Vagina (tissue), 2 donors: ENCODE data around the gene CISTR.

Experiments
- POLR2A ChIP-seq, 2 donors: fragments of 450-650 bp; IDR thresholded peaks; one replicate each; pipeline ENCODE4 v1.6.1; 2017; ENCODE audit warnings: antibody characterized with exemption in 2 of 2, mild to moderate bottlenecking in 2 of 2, moderate library complexity in 2 of 2
- POLR2AphosphoS5 ChIP-seq, 2 donors: sonication (generic); formaldehyde crosslinking; IDR thresholded peaks; one replicate each; pipeline ENCODE4 v1.9.0; 2017; ENCODE audit warnings: antibody characterized with exemption in 2 of 2, mild to moderate bottlenecking in 2 of 2, low read depth in 1 of 2; ENCODE audit not compliant: insufficient read depth in 1 of 2
- TF ChIP-seq, protein P1 (sequence below), 3 experiments: fragments of 450-650 bp in 2 of 3; fragments of 200-600 bp in 1 of 3; sonication (generic) in 1 of 3; IDR thresholded peaks; one replicate each; pipeline ENCODE4 v1.5.1; 2017 to 2019; ENCODE audit warnings: antibody characterized with exemption in 3 of 3, mild to moderate bottlenecking in 2 of 3, moderate library complexity in 2 of 3

DNA sequence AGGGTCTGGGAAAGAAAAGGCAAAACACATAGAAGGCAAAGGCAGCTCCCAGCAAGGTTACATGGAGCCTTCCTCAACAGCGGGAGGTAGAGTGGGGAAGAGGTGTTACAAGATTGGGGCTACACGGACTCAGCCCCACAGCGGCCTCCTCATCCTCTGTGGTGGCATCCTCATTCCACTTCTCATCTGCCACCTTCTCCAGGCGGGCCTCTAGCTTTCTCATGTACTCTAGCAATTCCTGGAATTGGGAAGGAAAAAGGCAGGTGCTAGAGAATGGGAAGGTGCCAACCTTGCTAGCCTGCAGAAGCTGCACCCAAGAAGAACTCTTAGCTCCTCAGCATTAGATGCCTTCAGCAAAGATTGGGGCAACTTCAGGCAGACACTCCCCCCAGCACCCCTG lies 37.8 kb downstream of the CISTR start:
- TF ChIP-seq, protein P1, sequence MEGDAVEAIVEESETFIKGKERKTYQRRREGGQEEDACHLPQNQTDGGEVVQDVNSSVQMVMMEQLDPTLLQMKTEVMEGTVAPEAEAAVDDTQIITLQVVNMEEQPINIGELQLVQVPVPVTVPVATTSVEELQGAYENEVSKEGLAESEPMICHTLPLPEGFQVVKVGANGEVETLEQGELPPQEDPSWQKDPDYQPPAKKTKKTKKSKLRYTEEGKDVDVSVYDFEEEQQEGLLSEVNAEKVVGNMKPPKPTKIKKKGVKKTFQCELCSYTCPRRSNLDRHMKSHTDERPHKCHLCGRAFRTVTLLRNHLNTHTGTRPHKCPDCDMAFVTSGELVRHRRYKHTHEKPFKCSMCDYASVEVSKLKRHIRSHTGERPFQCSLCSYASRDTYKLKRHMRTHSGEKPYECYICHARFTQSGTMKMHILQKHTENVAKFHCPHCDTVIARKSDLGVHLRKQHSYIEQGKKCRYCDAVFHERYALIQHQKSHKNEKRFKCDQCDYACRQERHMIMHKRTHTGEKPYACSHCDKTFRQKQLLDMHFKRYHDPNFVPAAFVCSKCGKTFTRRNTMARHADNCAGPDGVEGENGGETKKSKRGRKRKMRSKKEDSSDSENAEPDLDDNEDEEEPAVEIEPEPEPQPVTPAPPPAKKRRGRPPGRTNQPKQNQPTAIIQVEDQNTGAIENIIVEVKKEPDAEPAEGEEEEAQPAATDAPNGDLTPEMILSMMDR (IDR thresholded peaks at IDR 0.05): no peak
- no peak for TF ChIP-seq POLR2AphosphoS5 (IDR thresholded peaks at IDR 0.05; ENCODE audit: insufficient read depth in 1 of 2, low read depth in 1 of 2)
- no peak for TF ChIP-seq POLR2A (IDR thresholded peaks at IDR 0.05)
